ENCODE measurements around the gene TMEM163.

DNA sequence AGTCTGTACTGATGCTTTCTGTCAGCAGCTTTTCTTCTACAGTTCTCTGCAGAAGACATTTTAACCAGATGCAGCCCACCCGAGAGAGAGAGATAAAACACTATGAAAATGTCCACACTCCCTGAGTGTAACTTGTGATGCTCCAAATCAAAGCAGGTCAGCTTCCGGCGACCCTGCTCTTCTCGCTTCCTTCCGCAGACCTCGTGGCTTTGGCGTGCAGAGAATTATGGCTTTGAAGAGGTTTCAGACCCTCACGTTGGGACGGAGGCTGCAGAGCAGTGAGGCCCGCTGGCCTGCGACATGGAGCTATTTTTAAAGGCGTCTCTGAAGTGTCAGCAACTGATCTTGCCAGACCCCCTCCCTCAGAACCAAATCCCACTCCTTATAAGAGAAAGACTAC is 41.8 kb downstream of the TMEM163 start:
- TF ChIP-seq EZH2 (IDR thresholded peaks at IDR 0.05; ENCODE audit: borderline replicate concordance, low read length), result no peak
- TF ChIP-seq, protein P1, sequence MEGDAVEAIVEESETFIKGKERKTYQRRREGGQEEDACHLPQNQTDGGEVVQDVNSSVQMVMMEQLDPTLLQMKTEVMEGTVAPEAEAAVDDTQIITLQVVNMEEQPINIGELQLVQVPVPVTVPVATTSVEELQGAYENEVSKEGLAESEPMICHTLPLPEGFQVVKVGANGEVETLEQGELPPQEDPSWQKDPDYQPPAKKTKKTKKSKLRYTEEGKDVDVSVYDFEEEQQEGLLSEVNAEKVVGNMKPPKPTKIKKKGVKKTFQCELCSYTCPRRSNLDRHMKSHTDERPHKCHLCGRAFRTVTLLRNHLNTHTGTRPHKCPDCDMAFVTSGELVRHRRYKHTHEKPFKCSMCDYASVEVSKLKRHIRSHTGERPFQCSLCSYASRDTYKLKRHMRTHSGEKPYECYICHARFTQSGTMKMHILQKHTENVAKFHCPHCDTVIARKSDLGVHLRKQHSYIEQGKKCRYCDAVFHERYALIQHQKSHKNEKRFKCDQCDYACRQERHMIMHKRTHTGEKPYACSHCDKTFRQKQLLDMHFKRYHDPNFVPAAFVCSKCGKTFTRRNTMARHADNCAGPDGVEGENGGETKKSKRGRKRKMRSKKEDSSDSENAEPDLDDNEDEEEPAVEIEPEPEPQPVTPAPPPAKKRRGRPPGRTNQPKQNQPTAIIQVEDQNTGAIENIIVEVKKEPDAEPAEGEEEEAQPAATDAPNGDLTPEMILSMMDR (IDR thresholded peaks at IDR 0.05; ENCODE audit: low read length), result no peak

Measured in OCI-LY1 (cell line).